NCI-H2081 (cell line): Measurements from ENCODE around the gene WDR62.

Experiments
- DNase-seq, 2 experiments: peaks; one replicate each; lab custom pipeline; 2025; lab: John Stamatoyannopoulos, UW

Gene WDR62

DNA sequence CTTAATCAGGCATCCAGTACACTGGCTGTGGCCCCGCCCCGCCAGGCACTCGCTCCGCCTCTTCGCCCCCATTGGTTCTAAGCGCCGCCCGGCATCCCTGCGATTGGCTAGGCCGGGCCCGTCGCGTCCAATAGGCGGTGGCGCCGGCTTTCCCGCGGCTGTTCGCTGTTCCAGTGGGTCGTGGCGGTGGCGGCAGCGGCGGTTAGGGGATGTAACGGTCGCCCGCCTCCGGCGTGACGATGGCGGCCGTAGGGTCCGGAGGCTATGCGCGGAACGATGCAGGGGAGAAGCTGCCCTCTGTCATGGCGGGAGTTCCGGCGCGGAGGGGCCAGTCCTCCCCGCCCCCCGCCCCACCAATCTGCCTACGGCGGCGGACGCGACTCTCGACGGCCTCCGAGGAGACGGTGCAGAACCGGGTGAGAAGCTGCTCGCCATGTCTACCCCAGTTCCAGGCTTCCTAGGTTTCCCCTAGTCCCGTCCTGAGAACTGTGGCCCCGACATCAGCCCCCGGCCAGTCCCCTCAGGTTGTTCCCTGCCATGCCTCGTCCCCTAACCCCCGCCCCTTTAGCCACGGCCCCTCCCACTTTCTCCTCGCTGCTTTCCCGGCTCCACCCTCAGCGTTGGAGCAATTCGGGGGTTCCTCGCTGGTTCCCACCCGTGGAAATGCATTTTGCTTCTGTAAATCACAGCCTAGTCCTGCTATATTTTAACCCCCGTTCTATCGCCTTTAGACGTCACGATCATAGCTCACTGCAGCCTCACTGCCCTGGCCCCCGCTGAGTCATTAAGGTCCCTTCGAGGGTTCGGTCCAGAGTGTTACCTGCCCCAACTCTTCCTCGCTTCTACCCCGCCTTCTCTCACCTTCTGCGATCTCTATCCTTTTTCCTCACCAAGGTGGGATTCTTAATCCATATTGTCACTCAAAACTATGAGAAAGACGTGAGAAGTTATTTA is at the start of gene WDR62:
Gene WDR62 (plus strand): TSS at position 165 of the 954 bp plus-strand sequence. CDS start 75 bp downstream, at position 240.
- DNase-seq, result peak; percentile 92 to 94

GRCh38 chr19:36006955-36007354 is 47.7 kb upstream of the WDR62 start:
- no peak for DNase-seq

DNA sequence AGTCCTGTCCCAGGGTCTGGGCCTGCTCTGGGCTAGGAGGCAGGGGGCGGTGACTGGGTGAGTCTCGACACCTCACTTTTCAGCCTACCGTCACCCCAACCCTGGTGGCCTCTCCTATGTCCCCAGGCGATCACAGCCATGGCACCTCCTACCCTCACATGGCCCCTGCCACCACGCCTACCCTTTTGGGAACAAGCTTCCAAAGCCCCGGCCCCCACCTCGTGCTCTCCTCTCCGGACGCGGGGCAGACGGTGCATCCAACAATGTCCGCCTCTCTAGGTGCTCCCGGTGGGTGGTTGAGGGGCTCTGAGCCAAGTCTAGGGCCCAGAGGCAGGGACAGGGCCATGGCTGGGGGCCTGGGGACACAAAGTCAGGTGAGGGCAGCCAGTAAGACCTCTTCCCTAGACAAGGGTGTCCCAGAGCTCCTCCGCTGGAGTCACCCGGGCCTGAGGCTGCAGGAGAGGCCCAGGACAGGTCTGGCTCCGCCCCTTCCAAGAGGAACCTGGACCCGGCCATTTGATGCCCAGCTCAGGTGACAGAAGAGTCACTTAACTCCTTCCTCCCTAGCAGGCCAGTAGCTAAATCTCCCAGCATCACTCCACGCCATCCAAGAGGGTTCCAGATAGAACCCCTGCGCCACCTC is 46.2 kb upstream of the WDR62 start, which contains the start of gene SYNE4:
Gene SYNE4 (minus strand): TSS at position 478 of the 643 bp plus-strand sequence. CDS start 132 bp downstream, at position 346.
- no peak for DNase-seq

GRCh38 chr19:36009220-36009619 is 45.5 kb upstream of the WDR62 start:
- DNase-seq, result peak; percentile 34 to 63

- no peak for DNase-seq
Measured at GRCh38 chr19:36009633-36010379, 44.9 kb upstream of the WDR62 start.

GRCh38 chr19:36010402-36010801 is 44.3 kb upstream of the WDR62 start:
- no peak for DNase-seq

DNA sequence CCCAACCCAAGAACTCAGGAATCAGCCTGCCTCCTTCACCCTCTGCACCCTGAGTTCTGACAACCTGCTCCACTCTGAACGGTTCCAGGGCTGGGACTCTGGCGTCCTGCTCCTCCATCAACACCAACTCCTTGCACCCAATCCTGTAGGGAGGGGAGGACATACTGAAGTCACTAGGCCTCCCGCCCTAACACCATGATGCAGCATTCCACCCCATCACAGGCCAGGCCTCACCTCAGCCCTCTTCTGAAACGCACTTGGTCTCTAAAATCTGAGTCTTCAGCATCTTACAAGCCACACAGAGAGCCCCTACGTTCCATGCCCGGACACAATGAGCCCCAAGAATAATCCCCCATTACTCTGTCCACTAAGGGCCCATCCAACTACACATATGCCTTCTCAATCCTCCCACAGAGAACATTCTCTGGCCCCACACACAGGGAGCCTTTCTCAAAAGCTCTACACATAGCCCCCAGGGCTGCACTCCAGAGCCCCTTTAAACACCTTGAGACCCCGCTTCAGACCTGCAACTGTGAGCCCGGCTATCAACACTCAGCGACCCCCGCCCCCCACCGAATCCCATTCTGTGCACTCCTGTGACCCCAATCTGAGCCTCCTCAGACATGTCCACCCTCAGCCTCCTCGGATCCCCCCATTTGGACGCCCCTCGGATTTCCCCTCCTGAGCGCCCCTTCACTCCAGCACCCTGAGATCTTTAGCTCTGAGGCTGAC is 41.3 kb upstream of the WDR62 start:
- no peak for DNase-seq

DNA sequence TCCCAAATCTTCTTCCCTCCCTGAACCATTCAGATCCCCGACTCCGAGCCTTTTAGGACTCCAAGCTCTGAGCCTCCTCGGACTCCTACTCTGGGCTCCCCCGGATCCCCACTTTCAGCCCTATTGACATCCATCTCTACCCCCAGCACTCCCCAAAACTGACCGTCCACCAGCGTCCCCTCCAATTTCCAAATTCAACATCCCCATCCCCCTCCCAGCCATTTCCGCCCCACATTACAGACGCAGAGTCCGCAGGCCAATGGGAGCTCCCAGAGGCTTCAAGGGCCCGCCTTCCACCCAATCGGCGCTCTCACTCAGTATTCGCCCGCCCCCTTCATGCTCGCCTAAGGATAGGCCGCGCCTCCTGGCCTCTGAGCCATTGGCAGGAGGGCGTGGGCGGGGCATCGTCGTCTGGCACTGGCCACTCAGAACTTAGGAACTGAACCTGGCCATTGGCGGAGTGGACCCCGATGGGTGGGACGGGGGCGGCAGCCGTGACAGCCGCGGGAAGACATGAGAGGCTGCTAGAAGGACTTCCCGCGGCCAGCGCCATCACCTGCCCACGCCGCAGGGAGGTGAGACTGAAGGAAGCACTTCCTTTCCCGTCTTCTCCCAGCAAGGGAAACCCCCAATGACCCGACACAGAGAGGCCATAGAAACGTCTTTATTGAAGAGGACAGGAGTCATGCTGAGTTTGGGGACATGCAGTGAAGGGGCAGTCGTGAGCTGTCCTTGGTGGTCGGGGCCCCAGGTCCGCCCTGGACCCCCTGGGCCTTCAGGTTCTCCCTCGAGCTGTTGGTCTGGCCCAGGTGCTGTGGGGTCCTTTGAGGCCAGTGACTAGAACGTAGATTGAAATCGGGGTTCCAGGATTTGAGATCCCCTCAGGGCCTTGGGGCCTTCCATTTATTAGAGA is 40.4 kb upstream of the WDR62 start, which contains the start of gene ALKBH6:
Gene ALKBH6 (minus strand): TSS at position 202 of the 913 bp plus-strand sequence. CDS start 816 bp downstream, outside the sequence.
- peak; percentile 99 for DNase-seq

- DNase-seq, result no peak
Measured at GRCh38 chr19:36019061-36019670, 35.5 kb upstream of the WDR62 start.

DNA sequence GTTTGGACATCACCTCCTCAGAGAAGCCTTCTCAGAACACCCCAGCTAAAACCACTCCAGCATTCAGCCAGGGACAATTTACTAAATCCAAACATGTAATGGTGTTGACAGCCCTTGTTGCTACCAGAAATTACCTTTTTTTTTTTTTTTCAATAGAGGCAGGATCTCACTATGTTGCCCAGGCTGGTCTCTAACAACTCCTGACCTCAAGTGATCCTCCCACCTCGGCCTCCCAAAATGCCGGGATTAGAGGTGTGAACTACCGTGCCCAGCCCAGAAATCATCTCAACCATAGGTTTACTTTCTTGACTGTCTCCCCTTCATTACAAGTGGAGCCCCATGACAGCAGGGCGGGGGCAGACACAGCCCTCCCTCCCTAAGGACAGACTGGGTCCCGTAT is 31.3 kb upstream of the WDR62 start:
- no peak for DNase-seq

DNA sequence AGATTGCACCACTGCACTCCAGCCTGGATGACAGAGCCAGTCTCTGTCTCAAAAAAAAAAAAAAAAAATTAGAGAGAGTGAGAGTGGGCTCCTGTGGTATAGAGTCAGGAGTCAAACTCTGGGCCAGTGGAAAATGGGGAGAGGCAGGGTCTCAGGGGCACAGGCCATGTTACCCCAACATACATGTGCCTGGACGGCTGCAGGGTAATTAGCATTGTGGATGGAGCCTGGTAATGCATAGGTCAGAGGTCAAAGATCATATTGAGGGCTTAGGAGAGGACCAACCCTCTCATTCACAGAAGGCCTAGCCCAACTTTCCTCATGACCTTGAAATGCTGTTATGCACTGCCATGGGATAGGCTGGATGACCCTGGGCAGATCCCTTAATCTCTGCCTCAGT is 29.2 kb upstream of the WDR62 start:
- DNase-seq, result no peak

DNA sequence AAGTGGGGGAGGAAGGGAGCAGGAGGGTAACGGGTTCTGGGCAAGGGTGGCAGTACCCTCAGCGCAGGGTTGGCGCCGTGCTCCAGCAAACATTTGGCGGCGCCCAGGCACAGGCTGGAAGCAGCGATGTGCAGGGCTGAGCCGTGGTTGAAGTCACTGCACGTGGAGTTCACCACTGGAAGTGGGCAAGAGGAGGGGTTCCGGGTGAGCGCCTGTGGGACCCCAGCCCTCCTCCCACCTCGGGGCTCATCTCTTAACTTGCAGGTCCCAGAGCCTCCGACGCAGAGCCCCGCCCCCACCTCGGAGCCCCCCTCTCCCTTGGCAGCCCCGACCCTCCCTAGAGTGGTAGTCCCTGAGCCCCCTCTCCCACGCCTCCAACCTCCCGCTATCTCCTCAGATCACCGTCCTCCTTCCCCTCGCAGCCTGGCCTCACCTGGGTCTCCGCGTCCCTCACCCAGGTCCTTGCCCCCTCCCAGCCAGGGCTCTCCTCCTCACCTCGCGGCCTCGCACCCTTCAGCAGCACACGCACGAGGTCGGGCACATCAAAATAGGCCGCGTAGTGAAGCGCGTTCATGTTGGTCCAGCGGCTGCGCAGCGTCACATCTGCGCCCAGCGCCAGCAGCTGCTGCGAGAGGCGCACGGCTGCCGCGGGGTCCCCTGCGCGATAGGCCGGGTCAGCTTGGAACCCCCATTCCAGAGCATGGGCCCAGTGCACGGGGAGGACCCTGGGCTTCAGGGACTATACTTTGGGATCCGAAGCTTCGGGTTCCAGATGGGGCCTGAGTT is 28.4 kb upstream of the WDR62 start:
- no peak for DNase-seq

DNA sequence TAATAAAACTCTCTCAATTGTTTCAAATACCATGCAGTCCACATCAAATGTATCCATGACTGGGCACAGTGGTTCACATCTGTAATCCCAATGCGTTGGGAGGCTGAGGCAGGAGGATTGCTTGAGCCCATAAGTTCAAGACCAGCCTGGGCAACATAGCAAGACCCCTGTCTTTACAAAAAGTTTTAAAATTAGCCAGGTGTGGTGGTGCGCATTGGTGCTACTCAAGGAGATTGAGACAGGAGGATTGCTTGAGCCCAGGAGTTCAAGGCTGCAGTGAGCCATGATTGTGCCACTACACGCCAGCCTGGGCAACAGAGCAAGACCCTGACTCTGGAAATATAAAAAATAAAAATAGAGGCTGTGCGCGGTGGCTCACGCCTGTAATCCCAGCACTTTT is 27.0 kb upstream of the WDR62 start:
- DNase-seq, result no peak

DNA sequence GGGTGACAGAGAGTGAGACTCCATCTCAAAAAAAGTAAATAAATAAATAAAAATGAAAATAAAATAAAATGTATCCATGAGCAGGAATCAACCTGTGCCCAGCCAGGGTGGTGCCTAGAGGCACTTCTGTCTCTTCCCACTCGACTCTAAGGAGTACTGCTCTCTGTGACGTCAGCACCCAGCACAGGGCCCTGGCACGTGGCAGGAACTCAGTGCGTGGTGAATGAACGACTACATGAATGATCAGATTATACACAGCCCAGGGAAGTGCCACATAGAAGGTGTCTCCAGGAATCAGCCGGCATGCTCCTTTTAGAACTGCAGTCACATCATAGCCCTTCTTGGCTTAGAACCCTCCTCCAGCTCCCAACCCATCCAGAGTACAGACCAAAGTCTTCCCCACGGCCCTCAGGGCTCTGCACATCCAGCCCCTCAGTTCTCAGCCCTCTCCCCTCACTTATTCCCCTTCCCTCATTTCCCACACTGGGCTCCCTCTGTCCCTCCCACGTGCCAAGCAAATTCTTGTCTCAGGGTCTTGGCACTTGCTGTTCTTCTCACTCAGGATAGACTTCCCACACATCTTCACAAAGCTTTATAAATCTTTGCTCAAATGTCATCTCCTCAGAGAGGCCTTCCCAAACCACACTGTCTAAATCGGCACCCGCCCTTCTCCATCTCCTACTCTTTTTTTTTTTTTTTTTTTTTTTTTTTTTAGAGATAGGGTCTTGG is 26.2 kb upstream of the WDR62 start:
- DNase-seq, result no peak

DNA sequence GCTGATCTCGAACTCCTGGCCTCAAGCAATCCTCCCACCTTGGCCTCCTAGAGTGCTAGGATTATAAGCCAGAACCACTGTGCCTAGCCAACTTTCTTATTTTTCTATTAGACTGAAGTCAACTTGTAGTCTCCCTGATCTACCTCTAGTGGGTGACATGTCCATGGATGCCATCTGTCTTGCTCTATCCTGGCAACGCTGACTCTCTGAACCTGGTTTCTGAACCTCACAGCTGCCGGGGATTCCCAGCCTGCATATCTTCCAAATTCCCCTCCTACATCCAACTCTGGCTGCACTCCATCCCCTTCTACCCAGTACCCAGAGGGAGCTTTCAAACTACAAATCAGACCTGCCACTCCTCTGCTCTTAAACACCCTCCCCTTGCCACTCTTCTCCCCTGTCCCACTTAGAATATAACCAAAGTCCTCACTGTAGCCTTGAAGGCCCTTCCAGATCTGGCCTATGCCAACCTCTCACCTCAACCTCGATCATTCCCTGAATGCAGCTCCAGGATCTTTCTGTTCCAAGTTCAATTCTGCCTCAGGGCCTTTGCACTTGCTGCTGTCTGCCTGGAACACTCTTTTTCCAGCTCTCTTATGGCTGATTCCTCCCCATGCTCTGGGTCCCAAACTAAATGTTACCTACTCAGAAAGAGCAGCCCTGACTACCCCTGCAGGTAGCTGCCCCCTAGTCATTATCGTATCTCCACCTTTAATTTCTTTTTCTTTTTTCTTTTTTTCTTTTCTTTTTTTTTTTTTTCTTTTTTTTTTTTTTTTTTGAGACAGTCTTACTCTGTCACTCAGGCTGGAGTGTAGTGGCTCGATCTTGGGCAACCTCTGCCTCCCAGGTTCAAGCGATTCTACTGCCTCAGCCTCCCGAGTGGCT is 24.2 kb upstream of the WDR62 start:
- DNase-seq, result no peak

DNA sequence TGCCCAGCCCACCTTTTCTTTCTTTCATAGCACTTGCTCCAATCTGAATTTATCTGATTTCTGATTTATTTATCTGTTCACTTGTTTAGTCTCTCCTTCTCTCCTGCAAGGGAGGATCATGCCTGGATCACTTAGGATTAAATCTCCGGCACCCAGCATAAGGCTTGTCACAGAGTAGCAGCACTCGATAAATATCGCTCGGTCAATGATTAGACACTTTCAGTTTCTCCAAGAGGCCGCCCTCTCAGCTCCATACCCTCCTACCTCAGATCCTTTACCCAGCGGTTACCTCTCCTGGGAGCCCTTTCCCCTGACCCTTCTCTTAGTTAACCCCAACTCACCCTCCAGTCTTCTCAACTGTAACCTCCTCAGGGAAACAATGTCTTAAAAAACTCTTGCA is 23.4 kb upstream of the WDR62 start:
- DNase-seq, result no peak
